A549 (cell line): Measurements from ENCODE around the gene ZNF681. TPM values are rescaled to one million over a fixed set of nuclear protein-coding genes. Genes with fewer than 3 reads are reported as not detected.

Experiments used
- ATAC-seq, 2 experiments: fragments of 200-7000 bp in 1 of 2; fragments of >200 bp in 1 of 2; cut with Nextera tagmentation in 1 of 2; cut with Tn5 transposase in 1 of 2; 3 replicates each; pipeline versions ENCODE4 v1.8.0 to v1.9.1; 2018 to 2020; ENCODE audit warnings: mild to moderate bottlenecking in 1 of 2, moderate library complexity in 1 of 2
- CTCF ChIA-PET: fragments of 300-600 bp; sonication (Branson Sonifier 250); formaldehyde crosslinking; extraction: SDS; loops from one replicate; lab custom pipeline; 2021; ENCODE audit warnings: antibody characterized with exemption, inconsistent platforms; lab: Yijun Ruan, JAX
- POLR2A ChIA-PET: fragments of 350-600 bp; formaldehyde crosslinking; extraction: SDS; loops from one replicate; lab custom pipeline; 2021; ENCODE audit warnings: antibody characterized with exemption, inconsistent platforms; lab: Yijun Ruan, JAX
- DNase-seq, 2 experiments: peaks; one replicate each; pipeline versions ENCODE4 v3.0.0 to v3.0.0-alpha.2; 2011 to 2016; ENCODE audit warnings: low read depth in 1 of 2, low spot score in 1 of 2
- FAIRE-seq: peaks from 2 replicates; lab custom pipeline; 2011; peaks lifted over from hg19 to GRCh38; lab: Jason Lieb, UNC
- H3K27ac ChIP-seq, 2 experiments: fragments of >200 bp; sonication (Bioruptor Twin); formaldehyde crosslinking; 3 replicates each; pipeline ENCODE4 v1.5.1; 2016 to 2017
- H3K4me1 ChIP-seq: fragments of >200 bp; sonication (Bioruptor Twin); formaldehyde crosslinking; 3 replicates; pipeline ENCODE4 v1.6.1; 2016
- H3K4me2 ChIP-seq: fragments of >200 bp; sonication (Bioruptor Twin); formaldehyde crosslinking; 3 replicates; pipeline ENCODE4 v1.6.1; 2016
- H3K4me3 ChIP-seq: fragments of >200 bp; sonication (Bioruptor Twin); formaldehyde crosslinking; 3 replicates; pipeline ENCODE4 v1.5.1; 2016
- H3K9me3 ChIP-seq: fragments of >200 bp; sonication (Bioruptor Twin); formaldehyde crosslinking; 3 replicates; pipeline ENCODE4 v1.6.1; 2016
- CTCF ChIP-seq: fragments of >200 bp; sonication (Bioruptor Twin); formaldehyde crosslinking; IDR thresholded peaks from 3 replicates; pipeline ENCODE4 v1.5.1; 2016
- EHMT2 ChIP-seq: fragments of 200-600 bp; sonication (generic); IDR thresholded peaks from 2 replicates; pipeline ENCODE4 v1.6.1; 2016; ENCODE audit warnings: antibody characterized with exemption, low read depth, mild to moderate bottlenecking, moderate library complexity
- EP300 ChIP-seq, 2 experiments: fragments of >200 bp; sonication (Bioruptor Twin); formaldehyde crosslinking; IDR thresholded peaks; 2 replicates in 1 of 2; 3 replicates in 1 of 2; pipeline ENCODE4 v1.6.1; 2016 to 2017
- HES2 ChIP-seq: fragments of >200 bp; sonication (Bioruptor Twin); formaldehyde crosslinking; IDR thresholded peaks from 2 replicates; pipeline ENCODE4 v1.6.1; 2016
- HEYL ChIP-seq: fragments of 250-450 bp; sonication (Bioruptor Pico); IDR thresholded peaks from 2 replicates; pipeline ENCODE4 v1.8.0; 2021; ENCODE audit warnings: mild to moderate bottlenecking, moderate library complexity
- HOXB13 ChIP-seq: fragments of 250-450 bp; sonication (Bioruptor Pico); IDR thresholded peaks from 2 replicates; pipeline ENCODE4 v1.5.0; 2020; ENCODE audit warnings: low read depth, mild to moderate bottlenecking, moderate library complexity
- HOXB5 ChIP-seq: fragments of 250-450 bp; sonication (Bioruptor Pico); IDR thresholded peaks from 2 replicates; pipeline ENCODE4 v1.5.0; 2020; ENCODE audit warnings: mild to moderate bottlenecking, moderate library complexity
- JUN ChIP-seq, 2 experiments: fragments of >200 bp; sonication (Bioruptor Twin); formaldehyde crosslinking; IDR thresholded peaks; 2 replicates in 1 of 2; 3 replicates in 1 of 2; pipeline ENCODE4 v1.6.1; 2016 to 2017
- JUNB ChIP-seq: fragments of >200 bp; sonication (Bioruptor Twin); formaldehyde crosslinking; IDR thresholded peaks from 2 replicates; pipeline ENCODE4 v1.6.1; 2016
- KDM5A ChIP-seq: fragments of 200-600 bp; sonication (generic); IDR thresholded peaks from 2 replicates; pipeline ENCODE4 v1.6.1; 2016; ENCODE audit warnings: antibody characterized with exemption, mild to moderate bottlenecking
- MAFK ChIP-seq: fragments of 450-650 bp; IDR thresholded peaks from 2 replicates; pipeline ENCODE4 v1.6.1; 2014; ENCODE audit not compliant: partially characterized antibody
- MAZ ChIP-seq: fragments of 150-350 bp; IDR thresholded peaks from 2 replicates; pipeline ENCODE4 v1.6.1; 2014; ENCODE audit warnings: antibody characterized with exemption, low read depth, low read length, borderline replicate concordance
- NR3C1 ChIP-seq: fragments of >200 bp; sonication (Bioruptor Twin); formaldehyde crosslinking; IDR thresholded peaks from 3 replicates; pipeline ENCODE4 v1.6.1; 2017
- PHF8 ChIP-seq: fragments of 200-600 bp; sonication (generic); IDR thresholded peaks from 2 replicates; pipeline ENCODE4 v1.6.1; 2016; ENCODE audit warnings: low read depth, mild to moderate bottlenecking, antibody characterized with exemption, moderate library complexity, borderline replicate concordance
- POLR2A ChIP-seq: IDR thresholded peaks from 2 replicates; pipeline ENCODE4 v1.6.1; 2012; ENCODE audit warnings: mild to moderate bottlenecking, low read length
- POLR2AphosphoS2 ChIP-seq: conservative IDR thresholded peaks from 2 replicates; pipeline ENCODE4 v1.6.1; 2012; ENCODE audit warnings: low read length, improper control_type of control experiment, inconsistent platforms
- RAD21 ChIP-seq, 2 experiments: fragments of >200 bp in 1 of 2; sonication (Bioruptor Twin) in 1 of 2; formaldehyde crosslinking in 1 of 2; IDR thresholded peaks in 1 of 2; conservative IDR thresholded peaks in 1 of 2; 2 replicates in 1 of 2; 3 replicates in 1 of 2; pipeline ENCODE4 v1.6.1; 2012 to 2018; ENCODE audit warnings: inconsistent platforms in 1 of 2
- RNF2 ChIP-seq: fragments of 200-600 bp; sonication (generic); IDR thresholded peaks from 2 replicates; pipeline ENCODE4 v1.6.1; 2016; ENCODE audit warnings: low read depth, mild to moderate bottlenecking, antibody characterized with exemption, moderate library complexity, borderline replicate concordance
- TFCP2L1 ChIP-seq: fragments of 250-450 bp; sonication (Bioruptor Pico); IDR thresholded peaks from 2 replicates; pipeline ENCODE4 v1.5.0; 2021; ENCODE audit warnings: mild to moderate bottlenecking
- USF2 ChIP-seq: fragments of 450-650 bp; IDR thresholded peaks from 2 replicates; pipeline ENCODE4 v1.6.1; 2014; ENCODE audit warnings: antibody characterized with exemption
- ZFP36 ChIP-seq: fragments of 450-650 bp; IDR thresholded peaks from 2 replicates; pipeline ENCODE4 v1.6.1; 2014; ENCODE audit warnings: borderline replicate concordance; ENCODE audit not compliant: partially characterized antibody
- WGBS: methylation state at CpG from one replicate; pipeline ENCODE4 v1.1.6; 2017; ENCODE audit errors: missing lambda C conversion rate; 5-methylcytosine and 5-hydroxymethylcytosine counted together
- polyA plus RNA-seq, 4 experiments: library from polyadenylated mRNA; depleted of rRNA in 3 of 4; stranded (reverse); fragments of >200 nt; fragmentation: RNase III in 1 of 4; extraction: RNeasy Plus Mini Kit Qiagen cat#74134 plus additional on column Dnase treatment in 1 of 4; gene quantifications; 2 replicates in 3 of 4; 3 replicates in 1 of 4; pipeline ENCODE4 v1.2.3, GENCODE V29; 2011 to 2017
- TF ChIP-seq, protein P1 (sequence below): fragments of 200-600 bp; sonication (generic); IDR thresholded peaks from 2 replicates; pipeline ENCODE4 v1.6.1; 2016; ENCODE audit warnings: antibody characterized with exemption, mild to moderate bottlenecking, moderate library complexity

ZNF681 gene
- polyA plus RNA-seq, 2 of the 4 experiments (the other 2 are of a cell fraction) = 0.01 to 0.03 TPM

GRCh38 chr19:23766951-23767350 lies 8.3 kb upstream of the ZNF681 start:
- WGBS = 33% methylated on average over 13 of the region's 13 CpGs
- FAIRE-seq (no peak), ATAC-seq (no peak)
- CTCF ChIA-PET = no interaction called here
- POLR2A ChIA-PET = no interaction called here
- no peak overlapping the region for H3K27ac ChIP-seq
- no peaks in the 10 kb centered on the region for H3K4me1 ChIP-seq
- H3K4me2 ChIP-seq = no peak overlapping the region
- no peak overlapping the region for H3K4me3 ChIP-seq
- TF ChIP-seq MAZ = no peak
- no peak for TF ChIP-seq JUNB
- TF ChIP-seq HES2 = no peak
- TF ChIP-seq KDM5A = no peak
- TF ChIP-seq MAFK = no peak
- no peak for TF ChIP-seq NR3C1
- no peak for TF ChIP-seq POLR2AphosphoS2
- TF ChIP-seq, all 56 proteins: peak for 0
- no peak for DNase-seq
- H3K9me3 ChIP-seq = peaks cover 20% of the 10 kb centered on the region

DNA sequence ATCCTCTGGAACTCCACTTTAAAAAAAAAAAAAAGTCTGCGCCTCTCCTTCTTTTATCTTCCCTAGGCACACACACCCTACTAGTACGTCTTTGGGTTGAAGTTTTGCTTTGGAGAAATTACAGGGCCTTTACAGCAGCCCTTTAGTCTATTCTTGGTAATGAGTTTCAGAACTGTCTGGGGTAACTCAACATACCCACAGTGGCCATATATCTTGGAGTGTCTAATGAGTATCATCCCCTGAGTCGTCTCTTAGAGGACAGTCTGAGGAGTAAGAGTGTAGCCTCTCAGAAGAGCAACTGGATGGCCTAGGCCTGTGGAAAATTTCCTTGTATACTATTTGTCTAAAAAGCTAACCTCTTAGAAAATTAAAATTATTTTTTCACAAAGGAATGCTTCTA lies 6.1 kb upstream of the ZNF681 start:
- peaks cover 22% of the 10 kb centered on the region for H3K9me3 ChIP-seq
- FAIRE-seq = no peak
- 17% methylated on average over 3 of the region's 3 CpGs for whole genome bisulfite sequencing
- TF ChIP-seq HES2 (no peak), EP300 (IDR thresholded peaks at IDR 0.05) (no peak), PHF8 (no peak), RNF2 (no peak), CTCF (no peak), JUN (IDR thresholded peaks at IDR 0.05) (no peak), USF2 (no peak), KDM5A (no peak), HOXB5 (CRISPR knock-in tag) (no peak), RAD21 (conservative IDR thresholded peaks at IDR 0.05 in 1 of 2, IDR thresholded peaks at IDR 0.05 in 1 of 2) (no peak), TFCP2L1 (CRISPR knock-in tag) (no peak), POLR2A (no peak), EHMT2 (no peak), HEYL (CRISPR knock-in tag) (no peak), POLR2AphosphoS2 (no peak), ZFP36 (no peak), HOXB13 (CRISPR knock-in tag) (no peak)
- TF ChIP-seq, protein P1, sequence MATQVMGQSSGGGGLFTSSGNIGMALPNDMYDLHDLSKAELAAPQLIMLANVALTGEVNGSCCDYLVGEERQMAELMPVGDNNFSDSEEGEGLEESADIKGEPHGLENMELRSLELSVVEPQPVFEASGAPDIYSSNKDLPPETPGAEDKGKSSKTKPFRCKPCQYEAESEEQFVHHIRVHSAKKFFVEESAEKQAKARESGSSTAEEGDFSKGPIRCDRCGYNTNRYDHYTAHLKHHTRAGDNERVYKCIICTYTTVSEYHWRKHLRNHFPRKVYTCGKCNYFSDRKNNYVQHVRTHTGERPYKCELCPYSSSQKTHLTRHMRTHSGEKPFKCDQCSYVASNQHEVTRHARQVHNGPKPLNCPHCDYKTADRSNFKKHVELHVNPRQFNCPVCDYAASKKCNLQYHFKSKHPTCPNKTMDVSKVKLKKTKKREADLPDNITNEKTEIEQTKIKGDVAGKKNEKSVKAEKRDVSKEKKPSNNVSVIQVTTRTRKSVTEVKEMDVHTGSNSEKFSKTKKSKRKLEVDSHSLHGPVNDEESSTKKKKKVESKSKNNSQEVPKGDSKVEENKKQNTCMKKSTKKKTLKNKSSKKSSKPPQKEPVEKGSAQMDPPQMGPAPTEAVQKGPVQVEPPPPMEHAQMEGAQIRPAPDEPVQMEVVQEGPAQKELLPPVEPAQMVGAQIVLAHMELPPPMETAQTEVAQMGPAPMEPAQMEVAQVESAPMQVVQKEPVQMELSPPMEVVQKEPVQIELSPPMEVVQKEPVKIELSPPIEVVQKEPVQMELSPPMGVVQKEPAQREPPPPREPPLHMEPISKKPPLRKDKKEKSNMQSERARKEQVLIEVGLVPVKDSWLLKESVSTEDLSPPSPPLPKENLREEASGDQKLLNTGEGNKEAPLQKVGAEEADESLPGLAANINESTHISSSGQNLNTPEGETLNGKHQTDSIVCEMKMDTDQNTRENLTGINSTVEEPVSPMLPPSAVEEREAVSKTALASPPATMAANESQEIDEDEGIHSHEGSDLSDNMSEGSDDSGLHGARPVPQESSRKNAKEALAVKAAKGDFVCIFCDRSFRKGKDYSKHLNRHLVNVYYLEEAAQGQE = no peak
- TF ChIP-seq, all 56 proteins: peak for 0
- POLR2A ChIA-PET = no interaction called here
- H3K27ac ChIP-seq = no peak overlapping the region
- CTCF ChIA-PET = no interaction called here
- H3K4me3 ChIP-seq = no peak overlapping the region
- no peak for DNase-seq
- no peak overlapping the region for H3K4me2 ChIP-seq
- H3K4me1 ChIP-seq = no peaks in the 10 kb centered on the region
- no peak for ATAC-seq
